Measurements from ENCODE around the gene DMRTC2. TPM values are rescaled to one million over a fixed set of nuclear protein-coding genes. Genes with fewer than 3 reads are reported as not detected.

The DMRTC2 gene
- total and polyA plus RNA-seq, 9 of the 15 experiments (the other 6 are each of a cell fraction or from before 2014, with no cell fraction given), result 0.03 TPM; not detected in 8

- TF ChIP-seq GATAD2B (IDR thresholded peaks at IDR 0.05; ENCODE audit: borderline replicate concordance) (peak; percentile 34; the same call in 1 of the 2 replicates), FOXJ2 (tag; IDR thresholded peaks at IDR 0.05) (no peak), ARID4B (CRISPR knock-in tag; IDR thresholded peaks at IDR 0.05) (peak; percentile 53; the same call in 1 of the 2 replicates), TEAD2 (tag; IDR thresholded peaks at IDR 0.05) (no peak), CBX8 (IDR thresholded peaks at IDR 0.05; ENCODE audit: borderline replicate concordance, extremely low read depth, low read depth, low read length, poor library complexity, severe bottlenecking) (no peak), SMARCA4 (IDR thresholded peaks at IDR 0.05) (no peak), HNRNPL (IDR thresholded peaks at IDR 0.05; ENCODE audit: low read depth, low read length) (0 out of 2 replicates have a peak, but pooled peaks have one; percentile 26), ZNF696 (CRISPR knock-in tag; conservative IDR thresholded peaks at IDR 0.05) (no peak), PATZ1 (CRISPR knock-in tag; IDR thresholded peaks at IDR 0.05; ENCODE audit: borderline replicate concordance) (no peak), COPS2 (conservative IDR thresholded peaks at IDR 0.05) (no peak), KDM2B (CRISPR knock-in tag; IDR thresholded peaks at IDR 0.05) (no peak), PYGO2 (tag; IDR thresholded peaks at IDR 0.05) (peak; percentile 64), SRSF7 (optimal IDR thresholded peaks at IDR 0.05; ENCODE audit: low read depth, low read length) (no peak), PHF21A (IDR thresholded peaks at IDR 0.05; ENCODE audit: borderline replicate concordance, low read depth) (peak; percentile 43; the same call in 1 of the 2 replicates)
- TF ChIP-seq, protein P1, sequence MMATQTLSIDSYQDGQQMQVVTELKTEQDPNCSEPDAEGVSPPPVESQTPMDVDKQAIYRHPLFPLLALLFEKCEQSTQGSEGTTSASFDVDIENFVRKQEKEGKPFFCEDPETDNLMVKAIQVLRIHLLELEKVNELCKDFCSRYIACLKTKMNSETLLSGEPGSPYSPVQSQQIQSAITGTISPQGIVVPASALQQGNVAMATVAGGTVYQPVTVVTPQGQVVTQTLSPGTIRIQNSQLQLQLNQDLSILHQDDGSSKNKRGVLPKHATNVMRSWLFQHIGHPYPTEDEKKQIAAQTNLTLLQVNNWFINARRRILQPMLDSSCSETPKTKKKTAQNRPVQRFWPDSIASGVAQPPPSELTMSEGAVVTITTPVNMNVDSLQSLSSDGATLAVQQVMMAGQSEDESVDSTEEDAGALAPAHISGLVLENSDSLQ (IDR thresholded peaks at IDR 0.05), result peak; percentile 92
- TF ChIP-seq, protein P2, sequence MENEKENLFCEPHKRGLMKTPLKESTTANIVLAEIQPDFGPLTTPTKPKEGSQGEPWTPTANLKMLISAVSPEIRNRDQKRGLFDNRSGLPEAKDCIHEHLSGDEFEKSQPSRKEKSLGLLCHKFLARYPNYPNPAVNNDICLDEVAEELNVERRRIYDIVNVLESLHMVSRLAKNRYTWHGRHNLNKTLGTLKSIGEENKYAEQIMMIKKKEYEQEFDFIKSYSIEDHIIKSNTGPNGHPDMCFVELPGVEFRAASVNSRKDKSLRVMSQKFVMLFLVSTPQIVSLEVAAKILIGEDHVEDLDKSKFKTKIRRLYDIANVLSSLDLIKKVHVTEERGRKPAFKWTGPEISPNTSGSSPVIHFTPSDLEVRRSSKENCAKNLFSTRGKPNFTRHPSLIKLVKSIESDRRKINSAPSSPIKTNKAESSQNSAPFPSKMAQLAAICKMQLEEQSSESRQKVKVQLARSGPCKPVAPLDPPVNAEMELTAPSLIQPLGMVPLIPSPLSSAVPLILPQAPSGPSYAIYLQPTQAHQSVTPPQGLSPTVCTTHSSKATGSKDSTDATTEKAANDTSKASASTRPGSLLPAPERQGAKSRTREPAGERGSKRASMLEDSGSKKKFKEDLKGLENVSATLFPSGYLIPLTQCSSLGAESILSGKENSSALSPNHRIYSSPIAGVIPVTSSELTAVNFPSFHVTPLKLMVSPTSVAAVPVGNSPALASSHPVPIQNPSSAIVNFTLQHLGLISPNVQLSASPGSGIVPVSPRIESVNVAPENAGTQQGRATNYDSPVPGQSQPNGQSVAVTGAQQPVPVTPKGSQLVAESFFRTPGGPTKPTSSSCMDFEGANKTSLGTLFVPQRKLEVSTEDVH (IDR thresholded peaks at IDR 0.05; ENCODE audit: low read depth, partially characterized antibody), result peak; percentile 80
Observed at GRCh38 chr19:41883821-41884733, 39.2 kb downstream of the DMRTC2 start (continued).
